Ishikawa (cell line): ENCODE results near the gene SLC25A45.

Experiments
- CREB1 ChIP-seq: IDR thresholded peaks from 2 replicates; pipeline ENCODE4 v1.6.1; 2012; ENCODE audit warnings: low read depth
- EP300 ChIP-seq: IDR thresholded peaks from 2 replicates; pipeline ENCODE4 v1.6.1; 2012; ENCODE audit warnings: borderline replicate concordance
- RAD21 ChIP-seq: IDR thresholded peaks from 2 replicates; pipeline ENCODE4 v1.6.1; 2012; ENCODE audit warnings: low read depth
- REST ChIP-seq: IDR thresholded peaks from 2 replicates; pipeline ENCODE4 v1.6.1; 2012; ENCODE audit warnings: low read depth, mild to moderate bottlenecking
- USF1 ChIP-seq: IDR thresholded peaks from 2 replicates; pipeline ENCODE4 v1.6.1; 2012
- YY1 ChIP-seq: IDR thresholded peaks from 2 replicates; pipeline ENCODE4 v1.6.1; 2012; ENCODE audit warnings: low read depth

- TF ChIP-seq CREB1 (no peak), EP300 (no peak), YY1 (no peak), RAD21 (no peak), REST (no peak), USF1 (no peak)
These were observed 29.7 kb downstream of the SLC25A45 start for GRCh38 chr11:65352783-65353182.
